ENCODE data around the gene CELF4.

The CELF4 gene

GRCh38 chr18:37405772-37406171 lies 159.8 kb downstream of the CELF4 start:
- DNase-seq: no peak

GRCh38 chr18:37405229-37405628 lies 160.4 kb downstream of the CELF4 start:
- no peak for DNase-seq

DNA sequence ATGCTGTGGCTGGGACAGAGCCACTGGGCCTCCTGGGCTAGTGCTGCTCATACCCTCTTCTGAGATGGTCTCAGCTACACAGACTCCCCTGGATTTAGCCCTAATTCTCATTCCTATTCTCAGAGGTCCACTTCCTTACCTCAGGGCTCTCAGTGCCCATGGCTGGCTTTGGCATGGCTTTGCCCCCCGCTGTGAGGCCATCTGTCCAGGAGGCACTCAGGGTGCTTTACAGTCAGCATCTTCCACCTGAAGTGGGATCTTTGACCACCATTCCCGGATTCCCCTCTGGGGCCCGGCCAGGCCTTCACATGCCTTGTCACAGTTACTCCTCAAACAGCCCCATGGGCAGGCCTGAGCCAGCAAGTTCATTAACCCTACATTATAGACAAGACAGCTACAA lies 161.8 kb downstream of the CELF4 start:
- no peak for DNase-seq

- no peak for DNase-seq
Measured at GRCh38 chr18:37403100-37403781, 162.4 kb downstream of the CELF4 start.

- DNase-seq: no peak
Measured at GRCh38 chr18:37402735-37403099, 162.9 kb downstream of the CELF4 start.

- no peak for DNase-seq
Measured at GRCh38 chr18:37400802-37401201, 164.8 kb downstream of the CELF4 start.

- DNase-seq: no peak
Measured at GRCh38 chr18:37398248-37398920, 167.2 kb downstream of the CELF4 start.

- DNase-seq: no peak
Measured at GRCh38 chr18:37397814-37398213, 167.8 kb downstream of the CELF4 start.

GRCh38 chr18:37396971-37397720 lies 168.5 kb downstream of the CELF4 start:
- DNase-seq: no peak

DNA sequence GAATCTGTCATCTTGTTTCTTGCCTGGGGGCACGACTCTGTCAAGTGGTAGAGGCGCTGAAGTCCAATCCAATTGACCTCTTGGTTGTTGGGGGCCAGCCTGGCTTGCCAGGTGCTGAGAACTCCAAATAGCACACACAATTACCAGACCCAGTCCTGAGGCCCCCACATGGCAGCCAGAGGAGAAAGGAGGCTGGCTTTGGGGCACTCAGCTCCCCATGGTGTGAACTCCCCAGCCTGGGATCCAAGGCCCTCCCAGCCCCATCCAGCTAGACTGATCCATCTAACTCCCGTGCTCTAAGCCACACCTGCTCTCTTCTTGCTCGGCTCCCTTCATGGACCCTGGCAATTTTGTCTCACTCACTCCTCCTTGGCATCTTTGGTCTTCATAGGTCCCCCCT lies 170.0 kb downstream of the CELF4 start:
- DNase-seq: no peak

DNA sequence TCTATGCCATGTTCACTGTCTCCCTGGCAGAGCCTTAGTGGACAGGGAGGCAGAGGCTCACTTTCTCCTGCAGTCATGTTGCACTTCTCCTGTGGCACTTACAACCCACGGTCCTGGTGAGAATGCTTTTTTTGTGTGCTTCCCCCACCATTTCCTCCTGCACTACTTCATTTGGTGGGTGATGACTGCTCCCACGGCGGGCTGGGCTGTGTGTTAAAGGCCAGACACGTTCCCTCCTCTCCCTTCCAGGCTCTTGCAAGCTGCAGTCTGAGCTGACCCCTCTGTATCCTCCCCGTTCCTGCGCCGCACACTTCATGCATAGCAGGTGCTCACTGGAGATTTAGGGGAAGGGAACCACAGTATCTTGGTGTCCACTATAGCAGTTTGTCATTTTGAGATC lies 170.5 kb downstream of the CELF4 start:
- DNase-seq: no peak

GRCh38 chr18:37394610-37394965 lies 171.0 kb downstream of the CELF4 start:
- no peak for DNase-seq

GRCh38 chr18:37393945-37394609 lies 171.5 kb downstream of the CELF4 start:
- DNase-seq: no peak

GRCh38 chr18:37393221-37393827 lies 172.3 kb downstream of the CELF4 start:
- no peak for DNase-seq

- no peak for DNase-seq
Measured at GRCh38 chr18:37392648-37393047, 172.9 kb downstream of the CELF4 start.

- no peak for DNase-seq
Measured at GRCh38 chr18:37391698-37392548, 173.7 kb downstream of the CELF4 start.

GRCh38 chr18:37391156-37391555 lies 174.4 kb downstream of the CELF4 start:
- DNase-seq: no peak

DNA sequence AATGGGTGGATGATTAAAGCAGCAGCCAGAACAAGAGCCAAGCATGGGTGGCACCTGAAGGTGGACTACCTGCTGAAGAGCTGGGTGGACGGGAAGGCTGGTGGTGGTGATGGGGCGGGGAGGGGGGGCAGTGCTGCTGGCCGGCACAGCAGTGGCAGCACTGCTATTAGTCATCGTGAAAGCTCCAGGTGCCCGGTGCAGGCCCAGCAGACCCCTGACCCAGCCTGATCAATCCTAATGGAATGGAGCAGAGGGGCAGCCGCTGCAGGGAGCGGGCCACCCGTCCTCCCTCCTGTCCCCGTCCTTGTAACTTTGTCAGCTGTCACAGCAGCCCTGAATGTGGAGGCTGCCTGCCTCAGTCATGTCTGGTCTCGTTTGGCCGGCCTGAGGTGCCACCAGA lies 174.9 kb downstream of the CELF4 start:
- no peak for DNase-seq

DNA sequence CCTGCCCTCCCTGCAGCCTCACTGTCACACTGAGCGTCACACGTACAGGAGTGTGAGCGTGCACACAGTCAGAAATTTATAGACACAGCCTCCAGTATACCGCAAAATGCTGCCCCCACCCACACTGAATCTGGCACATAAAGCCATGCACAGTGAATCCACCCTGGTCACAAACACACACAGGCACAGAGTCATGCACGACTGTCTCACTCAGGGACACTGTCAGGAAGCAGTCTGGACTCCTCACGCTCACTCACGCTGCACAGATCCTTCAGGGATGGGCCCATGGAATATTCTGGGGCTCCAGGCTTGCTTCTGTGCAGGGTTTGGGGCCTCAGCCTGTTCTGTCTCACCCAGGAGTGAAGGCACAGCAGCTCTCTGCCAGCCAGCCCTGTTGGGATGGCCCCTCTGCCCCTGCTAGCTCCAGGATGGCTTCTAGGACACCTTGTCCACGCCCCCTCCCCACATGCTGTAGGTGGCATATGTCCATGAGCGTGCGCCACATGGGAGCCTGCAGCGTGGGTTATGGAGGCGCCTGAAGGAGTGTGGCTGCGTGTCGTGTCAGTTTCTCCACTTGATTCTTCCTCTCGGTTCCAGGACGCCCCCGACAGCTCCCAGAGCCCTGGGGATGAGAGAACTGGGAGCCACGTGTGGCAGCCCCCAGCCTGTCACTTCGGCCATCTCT lies 175.8 kb downstream of the CELF4 start:
- no peak for DNase-seq

DNA sequence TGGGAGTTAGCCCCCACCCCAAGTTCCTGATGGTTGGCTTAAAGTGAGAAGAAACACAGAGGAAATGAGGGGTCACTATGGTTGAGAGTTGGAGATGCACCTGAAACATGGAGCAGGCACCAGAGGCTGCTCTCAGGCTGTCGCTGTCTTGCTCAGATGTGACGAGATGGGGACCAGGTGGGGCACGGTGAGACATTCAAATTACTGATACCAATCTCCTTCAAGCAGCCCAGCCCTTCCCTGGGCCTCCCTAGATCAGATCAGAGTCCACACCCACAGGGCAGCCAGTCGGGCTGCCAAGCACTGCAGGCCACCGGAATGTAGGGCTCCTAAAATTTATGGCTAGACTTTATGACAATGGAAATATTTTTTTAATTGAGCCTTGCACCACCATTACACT lies 176.6 kb downstream of the CELF4 start:
- DNase-seq: no peak

GRCh38 chr18:37388413-37388812 lies 177.2 kb downstream of the CELF4 start:
- no peak for DNase-seq

All from activated naive CD4-positive, alpha-beta T cell treated with anti-CD3 and anti-CD28 coated beads, Interleukin-2, amount 50 U/mL, for 16 hours (primary cell).